22Rv1 (cell line): ENCODE measurements around the gene OOEP.

ENCODE experiments used
- H3K27ac ChIP-seq: fragments of 450-650 bp; 2 replicates; pipeline ENCODE4 v1.5.1; 2017
- ZFX ChIP-seq: fragments of 450-650 bp; IDR thresholded peaks from 2 replicates; pipeline ENCODE4 v1.6.1; 2017; ENCODE audit warnings: antibody characterized with exemption, borderline replicate concordance
- TF ChIP-seq, protein P1 (sequence below): fragments of 450-650 bp; IDR thresholded peaks from 2 replicates; pipeline ENCODE4 v1.5.1; 2017; ENCODE audit warnings: mild to moderate bottlenecking

The OOEP gene

DNA sequence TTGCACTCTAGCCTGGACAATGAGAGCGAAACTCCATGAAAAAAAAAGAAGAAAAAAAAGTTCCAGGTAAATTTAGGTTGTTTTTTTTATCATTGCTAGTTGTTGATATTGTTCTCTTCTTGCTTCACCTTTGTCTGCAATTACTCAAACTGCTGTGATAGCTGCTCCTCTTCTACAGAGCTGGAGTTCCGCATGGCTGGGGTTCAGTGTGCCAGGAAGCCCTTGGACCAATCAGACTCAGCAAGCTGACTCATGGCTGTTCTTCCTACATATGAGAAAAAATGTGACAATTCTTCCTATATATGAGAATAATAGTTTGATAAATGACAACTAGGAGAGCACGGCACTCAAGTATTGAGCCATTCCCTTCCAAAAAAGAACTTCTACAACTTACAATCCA lies 44.0 kb downstream of the OOEP start:
- TF ChIP-seq, protein P1, sequence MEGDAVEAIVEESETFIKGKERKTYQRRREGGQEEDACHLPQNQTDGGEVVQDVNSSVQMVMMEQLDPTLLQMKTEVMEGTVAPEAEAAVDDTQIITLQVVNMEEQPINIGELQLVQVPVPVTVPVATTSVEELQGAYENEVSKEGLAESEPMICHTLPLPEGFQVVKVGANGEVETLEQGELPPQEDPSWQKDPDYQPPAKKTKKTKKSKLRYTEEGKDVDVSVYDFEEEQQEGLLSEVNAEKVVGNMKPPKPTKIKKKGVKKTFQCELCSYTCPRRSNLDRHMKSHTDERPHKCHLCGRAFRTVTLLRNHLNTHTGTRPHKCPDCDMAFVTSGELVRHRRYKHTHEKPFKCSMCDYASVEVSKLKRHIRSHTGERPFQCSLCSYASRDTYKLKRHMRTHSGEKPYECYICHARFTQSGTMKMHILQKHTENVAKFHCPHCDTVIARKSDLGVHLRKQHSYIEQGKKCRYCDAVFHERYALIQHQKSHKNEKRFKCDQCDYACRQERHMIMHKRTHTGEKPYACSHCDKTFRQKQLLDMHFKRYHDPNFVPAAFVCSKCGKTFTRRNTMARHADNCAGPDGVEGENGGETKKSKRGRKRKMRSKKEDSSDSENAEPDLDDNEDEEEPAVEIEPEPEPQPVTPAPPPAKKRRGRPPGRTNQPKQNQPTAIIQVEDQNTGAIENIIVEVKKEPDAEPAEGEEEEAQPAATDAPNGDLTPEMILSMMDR, result no peak
- TF ChIP-seq ZFX, result no peak
- no peak overlapping the region for H3K27ac ChIP-seq

DNA sequence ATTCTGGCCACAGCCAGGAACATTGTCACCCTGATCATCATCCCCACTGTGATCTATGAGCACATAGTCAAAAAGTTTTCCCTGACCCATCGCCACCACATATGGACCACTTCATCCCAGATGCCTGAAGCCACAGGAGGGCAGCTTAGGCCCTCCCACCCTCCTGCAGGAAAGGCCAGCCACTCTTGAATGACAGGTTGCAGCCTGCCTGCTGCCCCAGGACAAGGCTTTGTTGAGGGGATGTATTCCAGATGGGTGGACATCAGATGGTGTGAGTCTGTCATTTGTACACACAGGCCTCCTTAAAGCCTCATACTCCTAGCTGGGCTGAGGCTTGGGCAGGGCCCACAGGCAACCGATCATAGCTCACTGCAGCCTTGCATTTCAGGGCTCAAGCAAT lies 46.4 kb downstream of the OOEP start:
- TF ChIP-seq ZFX, result no peak
- TF ChIP-seq, protein P1, result no peak
- no peak overlapping the region for H3K27ac ChIP-seq
